Lower leg skin (tissue), 3 donors: ENCODE data around the gene MGST2.

Experiments used
- POLR2A ChIP-seq, 2 donors: fragments of 450-650 bp; IDR thresholded peaks; one replicate each; pipeline ENCODE4 v1.6.1; 2016 to 2017; ENCODE audit warnings: antibody characterized with exemption in 2 of 2, mild to moderate bottlenecking in 1 of 2, moderate library complexity in 1 of 2
- TF ChIP-seq, protein P1 (sequence below), 3 donors: fragments of 450-650 bp; IDR thresholded peaks; one replicate each; pipeline ENCODE4 v1.5.1; 2016; ENCODE audit warnings: antibody characterized with exemption in 3 of 3, mild to moderate bottlenecking in 3 of 3, moderate library complexity in 2 of 3

DNA sequence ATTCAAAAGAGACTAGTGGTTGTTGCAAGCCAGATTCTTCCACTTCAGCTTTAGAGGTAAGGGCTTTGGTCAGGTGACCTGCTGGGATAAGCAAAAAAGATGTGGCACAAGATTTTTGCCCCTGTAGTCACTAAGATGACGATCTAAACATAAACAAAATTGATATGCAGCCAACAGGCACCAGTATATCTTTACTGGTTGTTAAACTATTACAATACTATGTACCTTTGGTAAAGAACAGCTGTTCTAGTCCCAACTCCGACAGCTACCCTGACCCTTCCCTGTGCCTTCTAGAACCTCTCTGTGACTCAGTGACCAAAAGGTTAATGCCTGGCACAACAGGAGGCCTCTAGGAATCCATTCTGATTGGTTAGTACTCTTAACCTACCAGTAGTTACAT is 59.6 kb downstream of the MGST2 start:
- TF ChIP-seq, protein P1, sequence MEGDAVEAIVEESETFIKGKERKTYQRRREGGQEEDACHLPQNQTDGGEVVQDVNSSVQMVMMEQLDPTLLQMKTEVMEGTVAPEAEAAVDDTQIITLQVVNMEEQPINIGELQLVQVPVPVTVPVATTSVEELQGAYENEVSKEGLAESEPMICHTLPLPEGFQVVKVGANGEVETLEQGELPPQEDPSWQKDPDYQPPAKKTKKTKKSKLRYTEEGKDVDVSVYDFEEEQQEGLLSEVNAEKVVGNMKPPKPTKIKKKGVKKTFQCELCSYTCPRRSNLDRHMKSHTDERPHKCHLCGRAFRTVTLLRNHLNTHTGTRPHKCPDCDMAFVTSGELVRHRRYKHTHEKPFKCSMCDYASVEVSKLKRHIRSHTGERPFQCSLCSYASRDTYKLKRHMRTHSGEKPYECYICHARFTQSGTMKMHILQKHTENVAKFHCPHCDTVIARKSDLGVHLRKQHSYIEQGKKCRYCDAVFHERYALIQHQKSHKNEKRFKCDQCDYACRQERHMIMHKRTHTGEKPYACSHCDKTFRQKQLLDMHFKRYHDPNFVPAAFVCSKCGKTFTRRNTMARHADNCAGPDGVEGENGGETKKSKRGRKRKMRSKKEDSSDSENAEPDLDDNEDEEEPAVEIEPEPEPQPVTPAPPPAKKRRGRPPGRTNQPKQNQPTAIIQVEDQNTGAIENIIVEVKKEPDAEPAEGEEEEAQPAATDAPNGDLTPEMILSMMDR (IDR thresholded peaks at IDR 0.05), result no peak
- TF ChIP-seq POLR2A (IDR thresholded peaks at IDR 0.05), result no peak
